Inflammatory macrophage (primary cell): ENCODE data around the gene RNU7-1.
A peak's percentile ranks its signal among the peaks of the same experiment; 100 is the strongest.

ENCODE experiments used
- DNase-seq, 2 donors: peaks; one replicate each; pipeline ENCODE4 v3.0.0-alpha.2; 2020 to 2022

Gene RNU7-1

DNA sequence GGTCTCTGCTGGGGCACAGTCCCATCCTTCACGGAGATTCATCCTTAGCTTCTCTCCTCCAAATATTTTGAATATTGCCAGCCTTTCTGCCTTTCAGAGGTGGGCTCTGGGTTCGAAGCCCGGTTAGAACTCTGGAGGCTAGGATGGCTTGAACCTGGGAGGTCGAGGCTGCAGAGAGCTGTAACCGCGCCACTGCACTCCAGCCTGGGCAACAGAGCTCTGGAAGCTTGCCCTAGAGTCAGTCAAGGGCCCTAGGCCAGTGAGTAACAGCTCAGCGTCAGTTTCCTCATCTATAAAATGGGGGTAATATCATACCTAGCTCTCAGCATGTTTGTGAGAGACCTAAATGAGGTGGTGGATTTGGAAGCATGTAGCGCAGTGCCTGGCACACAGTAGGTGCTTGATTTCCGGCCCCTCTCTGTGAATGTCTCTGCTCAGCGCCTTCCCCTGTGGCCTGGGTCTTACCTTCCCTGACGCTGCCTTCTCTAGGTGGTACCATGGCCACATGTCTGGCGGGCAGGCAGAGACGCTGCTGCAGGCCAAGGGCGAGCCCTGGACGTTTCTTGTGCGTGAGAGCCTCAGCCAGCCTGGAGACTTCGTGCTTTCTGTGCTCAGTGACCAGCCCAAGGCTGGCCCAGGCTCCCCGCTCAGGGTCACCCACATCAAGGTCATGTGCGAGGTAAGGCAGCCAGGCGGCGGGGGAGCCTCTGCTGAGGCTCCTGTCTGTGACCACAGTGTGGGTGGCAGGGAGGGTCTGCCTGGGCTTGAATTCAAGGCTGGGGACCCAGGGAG lies 10.9 kb downstream of the RNU7-1 start:
- DNase-seq: peak in 1 of 2 donors; percentile 22

DNA sequence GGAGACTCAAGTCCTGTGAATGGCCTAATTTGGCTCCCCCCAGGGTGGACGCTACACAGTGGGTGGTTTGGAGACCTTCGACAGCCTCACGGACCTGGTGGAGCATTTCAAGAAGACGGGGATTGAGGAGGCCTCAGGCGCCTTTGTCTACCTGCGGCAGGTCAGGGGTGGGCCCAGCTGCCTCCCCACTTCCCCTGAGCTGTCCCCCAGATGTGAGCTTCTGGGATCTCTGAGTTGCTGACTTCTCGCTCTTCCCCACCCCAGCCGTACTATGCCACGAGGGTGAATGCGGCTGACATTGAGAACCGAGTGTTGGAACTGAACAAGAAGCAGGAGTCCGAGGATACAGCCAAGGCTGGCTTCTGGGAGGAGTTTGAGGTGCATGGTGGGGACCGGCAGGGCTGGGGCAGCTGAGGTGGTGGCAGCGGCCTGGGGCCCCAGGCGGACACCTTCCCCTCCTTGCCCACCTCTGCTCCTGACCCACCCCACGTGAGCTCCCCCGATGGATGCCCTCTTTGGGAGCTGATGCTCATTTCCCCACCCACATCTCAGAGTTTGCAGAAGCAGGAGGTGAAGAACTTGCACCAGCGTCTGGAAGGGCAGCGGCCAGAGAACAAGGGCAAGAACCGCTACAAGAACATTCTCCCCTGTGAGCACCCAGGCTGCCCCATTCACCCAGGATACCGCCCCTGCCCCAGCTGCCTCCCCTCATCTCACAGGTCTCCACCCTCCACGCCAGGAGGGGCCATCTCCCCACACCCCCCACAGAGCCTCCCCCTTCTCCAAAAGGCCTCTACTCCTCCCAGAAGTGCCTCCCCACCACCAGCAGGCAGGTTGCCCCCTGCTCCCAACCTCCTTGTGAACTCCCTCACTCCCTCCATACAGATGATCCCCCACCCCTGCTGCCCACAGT lies 11.7 kb downstream of the RNU7-1 start:
- peak in 1 of 2 donors; percentile 47 for DNase-seq

DNA sequence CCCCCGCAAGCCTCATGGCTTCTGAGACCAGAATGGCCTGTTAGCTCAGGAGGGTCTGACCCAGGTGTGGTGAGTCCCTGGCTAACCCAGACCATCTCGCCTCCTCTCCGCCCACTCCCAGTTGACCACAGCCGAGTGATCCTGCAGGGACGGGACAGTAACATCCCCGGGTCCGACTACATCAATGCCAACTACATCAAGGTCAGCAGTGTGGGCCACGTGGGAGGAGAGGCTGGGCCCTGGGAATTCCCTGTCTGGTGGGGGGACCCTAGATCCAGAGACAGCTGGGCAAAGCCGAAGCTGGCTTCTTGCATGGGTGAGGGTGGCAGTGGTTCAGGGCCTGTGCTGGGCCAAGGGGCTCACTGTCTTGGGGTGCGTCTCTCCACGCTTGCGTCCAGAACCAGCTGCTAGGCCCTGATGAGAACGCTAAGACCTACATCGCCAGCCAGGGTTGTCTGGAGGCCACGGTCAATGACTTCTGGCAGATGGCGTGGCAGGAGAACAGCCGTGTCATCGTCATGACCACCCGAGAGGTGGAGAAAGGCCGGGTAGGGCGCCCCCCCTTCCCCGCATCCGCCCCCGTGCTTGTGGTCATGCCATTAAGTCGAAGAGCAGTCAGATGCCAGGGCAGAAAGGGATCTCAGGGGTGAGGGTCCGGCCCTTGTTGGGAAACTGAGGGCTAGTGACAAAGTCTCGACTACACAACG lies 12.6 kb downstream of the RNU7-1 start:
- DNase-seq: peak in 1 of 2 donors; percentile 62

DNA sequence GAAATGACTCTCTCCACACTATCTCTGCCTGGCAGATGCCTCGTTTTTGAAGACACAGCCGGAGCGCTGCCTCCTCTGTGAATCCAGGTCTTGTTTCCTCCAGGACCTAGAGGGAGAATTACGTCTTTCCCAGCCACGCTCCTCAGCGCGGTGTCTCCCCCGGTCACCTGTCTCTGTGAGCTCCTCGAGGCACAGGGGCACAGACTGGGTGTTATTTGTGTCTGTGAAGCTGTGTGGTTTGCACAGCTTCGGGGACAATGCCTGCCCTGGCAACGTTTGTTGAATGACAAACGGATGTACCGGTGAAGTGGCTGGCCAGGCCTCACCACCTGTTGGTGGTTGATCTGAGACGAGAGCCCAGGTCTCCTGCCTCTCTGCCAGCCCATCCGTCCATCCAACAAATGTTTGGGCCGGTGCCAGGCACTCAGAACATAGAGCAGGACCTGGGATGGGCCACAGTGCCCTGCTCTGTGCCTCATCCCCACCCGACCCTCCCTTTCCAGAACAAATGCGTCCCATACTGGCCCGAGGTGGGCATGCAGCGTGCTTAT lies 13.6 kb downstream of the RNU7-1 start:
- DNase-seq: no peak

DNA sequence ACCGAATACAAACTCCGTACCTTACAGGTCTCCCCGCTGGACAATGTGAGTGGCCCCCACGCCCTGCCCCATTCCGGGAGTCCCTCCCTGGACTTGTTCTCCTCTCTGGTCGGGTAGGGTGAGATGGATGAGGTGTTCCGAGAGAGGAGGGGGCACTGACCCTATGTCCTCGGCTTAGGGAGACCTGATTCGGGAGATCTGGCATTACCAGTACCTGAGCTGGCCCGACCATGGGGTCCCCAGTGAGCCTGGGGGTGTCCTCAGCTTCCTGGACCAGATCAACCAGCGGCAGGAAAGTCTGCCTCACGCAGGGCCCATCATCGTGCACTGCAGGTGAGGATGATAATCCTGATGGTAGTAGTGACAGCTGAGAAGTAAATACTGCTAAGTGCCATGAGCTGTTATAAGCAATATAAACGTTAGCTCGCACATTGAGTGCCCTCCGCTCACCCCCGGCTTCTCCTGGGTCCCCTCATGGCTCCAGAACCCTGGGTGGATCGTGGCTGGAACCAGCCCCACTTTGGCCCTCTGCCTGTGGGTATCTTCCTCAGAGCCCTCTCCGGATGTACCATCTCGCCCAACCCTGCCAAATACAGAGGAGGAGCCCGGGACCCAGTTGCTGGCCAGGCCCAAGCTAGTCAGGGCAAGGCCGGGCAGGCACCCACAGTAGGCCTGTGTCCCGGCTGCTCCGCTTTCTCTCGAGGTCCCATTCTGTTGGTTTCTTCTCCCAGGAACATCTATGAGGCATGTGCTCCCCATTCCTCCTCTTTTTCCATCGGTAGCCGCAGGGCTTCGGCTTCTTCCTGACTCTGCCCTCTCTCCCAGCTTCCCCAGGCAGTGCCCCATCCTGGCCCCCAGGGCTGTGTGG lies 14.4 kb downstream of the RNU7-1 start:
- DNase-seq: no peak

DNA sequence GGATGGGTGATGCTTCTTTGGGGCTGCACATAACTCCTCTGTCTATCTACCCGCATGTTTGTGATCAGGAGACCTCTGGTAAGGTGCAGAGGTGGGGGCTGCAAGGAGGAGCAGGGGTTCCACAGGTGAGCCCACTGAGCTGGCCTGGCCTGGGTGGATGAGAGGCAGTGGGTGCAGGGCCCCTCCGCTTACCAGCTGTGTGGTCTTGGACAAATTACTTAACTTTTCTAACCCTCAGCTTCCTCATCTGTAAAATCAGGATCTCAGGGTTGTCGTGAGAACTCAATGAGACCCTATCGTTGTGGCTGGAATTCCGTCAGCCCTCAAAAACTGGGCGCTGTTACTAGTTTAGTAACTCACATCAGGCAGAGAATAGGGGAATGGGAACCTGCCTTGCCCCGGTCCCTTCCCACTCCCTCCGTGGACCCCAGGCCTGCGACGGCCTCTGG lies 15.0 kb downstream of the RNU7-1 start:
- peak; percentile 51 to 74 for DNase-seq

DNA sequence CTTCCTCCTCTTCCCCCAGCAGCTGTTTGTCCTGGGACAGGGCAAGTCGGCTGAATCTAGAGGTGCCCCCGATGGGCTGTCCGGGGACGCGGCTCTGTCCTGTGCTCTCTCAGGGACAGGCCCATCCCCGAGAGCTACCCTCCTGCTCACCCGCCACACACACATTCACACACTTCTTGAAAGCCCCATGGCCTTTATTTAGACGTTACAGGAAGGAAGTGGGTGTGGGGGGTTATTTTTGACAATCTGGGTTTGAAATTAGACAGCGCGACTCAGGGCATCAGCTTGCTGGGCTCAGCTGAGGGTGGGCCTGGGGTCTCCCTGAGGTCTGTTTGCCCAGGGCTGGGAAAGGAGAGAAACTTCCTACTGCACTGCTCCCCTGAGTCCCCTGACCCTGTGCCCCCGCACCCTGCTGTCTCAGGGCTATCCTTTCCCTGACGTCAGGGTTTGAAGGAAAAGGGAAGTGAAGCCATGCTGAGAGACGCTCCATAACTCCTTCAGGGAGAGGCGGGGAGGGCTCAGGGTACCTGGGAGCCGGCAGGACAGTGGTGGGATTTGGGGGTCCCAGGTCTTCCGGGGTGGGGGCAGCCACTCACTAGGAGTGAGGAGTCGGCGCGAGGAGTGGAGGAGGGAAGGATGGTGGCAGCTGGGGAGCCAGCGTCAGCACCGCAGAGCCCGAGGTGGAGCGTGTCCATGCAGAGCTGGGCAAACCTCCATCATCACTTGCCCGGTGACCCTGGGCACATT lies 15.6 kb downstream of the RNU7-1 start:
- peak; percentile 80 to 88 for DNase-seq

DNA sequence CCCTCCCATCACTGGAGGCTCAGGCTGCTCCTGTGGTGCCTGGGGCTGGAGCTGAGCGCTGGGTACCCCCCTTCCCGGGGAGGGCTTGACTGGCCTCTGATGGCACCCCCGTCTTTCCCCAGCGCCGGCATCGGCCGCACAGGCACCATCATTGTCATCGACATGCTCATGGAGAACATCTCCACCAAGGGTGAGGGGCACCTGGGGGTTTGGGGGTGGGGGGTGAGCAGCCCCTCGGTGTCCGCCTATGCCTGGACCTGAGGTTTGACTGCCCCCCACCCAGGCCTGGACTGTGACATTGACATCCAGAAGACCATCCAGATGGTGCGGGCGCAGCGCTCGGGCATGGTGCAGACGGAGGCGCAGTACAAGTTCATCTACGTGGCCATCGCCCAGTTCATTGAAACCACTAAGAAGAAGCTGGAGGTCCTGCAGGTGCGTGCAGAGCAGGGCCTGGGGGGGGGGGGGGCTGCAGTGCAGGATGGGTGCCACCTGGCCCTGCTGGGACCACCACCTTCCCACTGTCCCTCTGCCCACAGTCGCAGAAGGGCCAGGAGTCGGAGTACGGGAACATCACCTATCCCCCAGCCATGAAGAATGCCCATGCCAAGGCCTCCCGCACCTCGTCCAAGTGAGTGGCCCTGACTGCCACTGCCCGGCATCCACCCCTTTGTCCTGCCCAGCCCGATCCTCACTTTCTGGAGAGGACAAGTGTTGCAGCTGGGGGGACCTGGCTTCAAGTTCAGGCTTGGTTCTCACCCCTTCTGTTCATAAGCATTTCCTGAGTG lies 16.4 kb downstream of the RNU7-1 start:
- no peak for DNase-seq

DNA sequence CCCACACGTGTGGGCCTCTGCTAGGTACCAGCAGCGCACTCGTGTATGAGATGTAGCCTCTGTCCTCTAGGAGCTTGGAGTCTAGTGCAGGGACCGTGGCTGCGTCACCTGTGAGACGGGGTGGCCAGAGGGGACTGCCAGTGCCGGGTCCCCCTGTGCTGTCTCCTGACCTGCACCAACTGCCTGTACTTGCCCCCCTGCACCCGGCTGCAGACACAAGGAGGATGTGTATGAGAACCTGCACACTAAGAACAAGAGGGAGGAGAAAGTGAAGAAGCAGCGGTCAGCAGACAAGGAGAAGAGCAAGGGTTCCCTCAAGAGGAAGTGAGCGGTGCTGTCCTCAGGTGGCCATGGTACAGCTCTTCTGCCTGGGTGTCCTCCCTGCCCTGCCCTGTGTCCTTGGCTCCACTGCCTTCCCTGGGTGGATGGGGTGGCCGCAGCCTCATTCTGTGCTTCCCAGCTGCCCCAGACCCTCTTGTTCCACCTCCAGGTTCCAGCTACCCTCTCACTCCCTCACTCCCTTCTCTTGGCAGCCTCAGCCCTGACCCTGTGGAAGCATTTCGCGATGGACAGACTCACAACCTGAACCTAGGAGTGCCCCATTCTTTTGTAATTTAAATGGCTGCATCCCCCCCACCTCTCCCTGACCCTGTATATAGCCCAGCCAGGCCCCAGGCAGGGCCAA lies 17.1 kb downstream of the RNU7-1 start:
- peak; percentile 47 to 57 for DNase-seq

DNA sequence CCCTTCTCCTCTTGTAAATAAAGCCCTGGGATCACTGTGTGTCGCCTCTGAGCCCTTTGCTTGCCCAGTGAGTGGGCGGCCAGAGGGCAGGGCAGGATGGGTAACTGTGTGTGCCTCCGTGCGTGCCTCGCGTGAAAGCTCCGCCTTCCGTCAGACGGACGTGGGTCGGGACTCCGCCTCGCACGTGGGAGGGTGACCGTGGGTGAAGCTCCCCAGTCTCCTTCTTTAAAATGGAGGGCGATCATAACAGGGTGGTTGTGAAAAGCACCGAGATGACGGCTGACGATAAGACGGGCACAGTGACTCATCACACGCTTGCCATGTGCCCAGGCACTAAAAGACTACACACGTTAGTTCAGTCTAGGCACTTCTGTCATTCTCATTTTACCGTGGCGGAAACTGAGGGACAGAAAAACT lies 17.7 kb downstream of the RNU7-1 start:
- peak; percentile 96 to 99 for DNase-seq

DNA sequence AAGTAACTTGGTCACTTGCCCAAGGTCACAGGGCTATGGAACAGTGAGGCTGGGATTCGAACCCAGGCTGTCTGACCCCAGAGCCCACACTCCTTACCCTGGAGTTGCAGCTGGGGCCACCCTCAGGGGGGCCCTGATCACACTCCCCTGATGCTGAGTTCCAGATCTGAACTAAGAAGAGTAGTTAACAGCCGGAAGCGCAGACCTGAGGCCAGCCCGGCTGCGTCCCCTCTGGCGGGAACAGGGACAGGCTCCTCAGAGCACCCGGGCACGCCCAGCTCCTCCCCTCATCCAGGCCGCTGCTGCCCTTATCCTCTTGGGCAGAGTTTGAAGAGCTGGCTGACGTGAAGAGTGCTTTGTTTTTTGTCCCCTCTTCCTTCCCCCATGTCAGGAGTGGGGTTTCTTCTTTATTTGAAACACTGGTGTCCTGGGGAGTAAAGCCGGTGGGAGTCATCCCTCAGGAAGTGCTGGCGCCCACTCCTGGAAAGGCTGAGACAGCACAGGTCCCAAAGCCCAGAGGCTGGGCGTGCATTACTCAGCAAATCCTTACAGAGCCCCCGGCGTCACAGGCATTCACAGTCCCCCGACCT lies 18.2 kb downstream of the RNU7-1 start:
- peak; percentile 58 to 66 for DNase-seq

DNA sequence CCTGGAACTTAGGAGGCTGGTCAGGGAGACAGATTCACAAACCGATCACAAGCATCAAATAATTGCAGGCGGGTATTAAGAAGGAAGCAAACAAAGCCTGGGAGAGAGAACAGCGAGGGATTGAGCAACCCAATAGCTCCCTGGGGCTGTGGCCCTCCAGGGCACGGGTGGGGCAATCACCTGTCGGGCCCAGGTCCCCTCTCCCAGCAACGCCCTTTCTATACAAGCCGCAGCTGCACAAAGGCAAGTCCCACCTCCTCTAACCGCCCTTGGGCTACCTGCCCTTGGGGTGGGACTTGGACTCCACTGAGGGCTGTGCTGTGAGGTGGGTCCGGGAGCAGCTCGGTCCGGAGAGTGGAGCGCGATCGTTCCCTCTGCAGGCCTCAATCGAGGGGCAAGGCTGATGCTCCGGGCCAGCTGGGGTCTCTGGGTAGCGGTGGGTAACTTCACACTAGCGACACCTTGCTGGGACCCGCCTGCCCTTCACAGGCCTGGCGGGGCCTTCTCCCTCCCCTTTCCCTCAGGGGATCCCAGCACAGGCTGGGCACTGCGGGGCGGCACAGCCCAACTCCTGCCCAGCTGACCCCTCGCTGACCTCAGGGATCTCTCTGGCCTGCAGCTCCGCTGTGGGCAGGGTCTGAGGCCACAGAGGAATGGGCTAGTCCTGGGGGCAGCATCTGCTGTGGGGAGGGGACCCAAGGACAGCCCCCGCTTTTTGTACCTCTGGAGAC lies 18.8 kb downstream of the RNU7-1 start:
- no peak for DNase-seq

DNA sequence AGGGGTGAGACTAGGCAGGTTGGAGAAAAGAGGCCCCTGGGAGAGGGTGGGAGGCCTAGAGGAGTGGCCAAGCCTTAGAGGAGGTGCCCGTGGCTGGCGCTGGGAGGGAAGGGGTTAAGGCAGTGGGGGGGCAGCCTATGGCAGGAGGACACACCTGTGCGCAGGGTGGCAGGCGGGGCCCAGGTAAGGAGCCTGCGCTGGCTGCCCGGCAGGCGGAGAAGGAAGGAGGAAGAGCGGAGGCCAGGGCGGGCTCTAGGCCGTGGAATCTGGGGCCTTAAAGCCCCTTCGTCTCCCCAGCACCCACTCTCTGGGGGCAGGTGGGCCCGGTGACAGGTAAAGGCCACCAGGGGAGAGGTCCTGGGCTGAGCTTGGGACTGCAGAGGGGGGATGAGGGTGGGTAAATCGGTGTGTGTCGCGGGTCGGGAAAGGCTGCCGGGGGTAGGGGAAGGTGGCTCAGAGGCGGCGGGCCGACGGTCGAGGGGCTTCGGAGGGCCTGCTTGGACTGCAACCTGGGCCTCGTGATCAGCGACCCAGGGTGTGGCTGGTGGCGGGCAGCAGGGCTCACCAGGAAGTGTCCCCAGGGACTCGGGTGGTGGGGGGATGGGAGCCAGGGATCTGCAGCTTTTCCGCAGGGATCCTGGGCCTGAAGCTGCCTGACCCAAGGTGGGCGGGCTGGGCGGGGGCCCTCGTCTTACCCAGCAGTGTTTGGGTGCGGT lies 19.6 kb downstream of the RNU7-1 start:
- DNase-seq: no peak

DNA sequence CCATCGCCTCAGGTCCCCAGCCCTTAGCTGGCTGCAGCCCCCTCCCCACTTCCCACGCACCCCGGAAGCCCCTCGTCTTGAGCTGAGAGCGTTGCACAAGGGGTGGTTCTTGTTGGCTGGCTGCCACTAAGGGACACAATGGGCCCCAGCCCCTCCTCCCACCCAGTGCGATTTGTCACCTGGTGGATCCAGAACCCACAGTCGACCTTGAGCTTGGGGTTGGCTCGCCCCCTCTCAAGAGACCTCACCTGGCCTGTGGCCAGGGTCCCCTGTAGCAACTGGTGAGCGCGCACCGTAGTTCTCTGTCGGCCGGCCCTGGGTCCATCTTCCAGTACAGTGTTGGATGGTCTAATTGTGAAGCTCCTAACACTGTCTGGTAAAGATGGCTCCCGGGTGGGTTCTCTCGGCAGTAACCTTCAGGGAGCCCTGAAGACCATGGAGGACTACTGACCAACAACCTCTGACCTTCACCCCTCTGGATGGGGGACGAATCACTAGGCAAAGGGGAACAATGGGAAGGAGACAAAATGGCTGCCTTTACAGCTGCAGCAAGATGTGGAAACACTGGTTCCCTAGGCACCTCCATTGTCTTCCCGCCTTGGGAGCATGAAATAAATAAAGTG lies 20.3 kb downstream of the RNU7-1 start:
- no peak for DNase-seq

DNA sequence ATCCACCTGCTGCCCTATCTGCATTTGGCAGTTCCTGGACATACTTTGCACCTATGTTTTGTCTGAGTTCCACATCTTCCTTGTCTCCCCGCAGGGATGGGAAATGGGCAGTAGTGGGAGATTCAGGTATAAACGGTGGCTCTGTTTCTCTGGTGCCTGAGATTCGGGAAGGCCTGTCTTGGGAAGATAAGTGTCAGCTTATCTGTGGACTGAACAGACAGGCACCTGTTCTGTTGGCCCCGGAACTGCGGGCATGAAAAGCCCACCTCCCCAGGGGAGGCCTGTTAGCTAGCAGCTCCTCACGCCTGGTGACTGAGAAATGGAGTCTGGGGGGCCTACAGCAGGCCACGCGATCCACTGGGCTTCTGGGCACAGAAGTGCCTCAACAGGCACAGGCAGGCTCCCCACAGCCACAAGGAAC lies 21.0 kb downstream of the RNU7-1 start:
- DNase-seq: no peak

DNA sequence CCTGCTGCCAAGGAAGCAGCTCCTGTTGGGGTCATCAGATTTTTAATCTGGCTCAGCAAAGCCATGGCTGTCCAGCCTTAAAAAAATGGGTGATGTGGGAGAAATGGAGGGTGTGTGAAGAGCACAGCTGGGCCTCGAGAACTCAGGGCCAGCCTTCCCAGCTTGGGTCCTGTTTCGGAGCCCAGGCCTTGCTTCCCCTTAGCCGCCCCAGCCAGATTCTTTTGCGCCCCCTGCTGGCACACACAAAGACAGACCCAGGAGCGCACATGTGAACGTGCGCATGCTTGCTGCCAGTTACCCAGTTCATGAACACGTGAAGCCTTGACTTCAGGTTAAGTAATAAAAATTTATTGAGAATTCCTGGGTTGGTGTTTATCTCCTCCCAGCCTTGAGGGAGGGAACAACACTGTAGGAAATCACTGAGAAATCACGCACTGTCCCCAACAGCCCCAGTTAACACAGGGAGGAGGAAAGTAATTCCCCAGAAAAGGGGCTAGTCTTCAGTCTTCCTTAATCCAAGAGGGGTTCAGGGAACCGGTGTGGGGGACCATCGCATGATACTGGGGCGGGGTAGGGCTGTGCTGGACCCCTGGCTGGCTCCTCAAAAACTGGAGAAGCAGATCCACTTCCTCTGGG lies 21.5 kb downstream of the RNU7-1 start:
- peak; percentile 90 to 91 for DNase-seq

DNA sequence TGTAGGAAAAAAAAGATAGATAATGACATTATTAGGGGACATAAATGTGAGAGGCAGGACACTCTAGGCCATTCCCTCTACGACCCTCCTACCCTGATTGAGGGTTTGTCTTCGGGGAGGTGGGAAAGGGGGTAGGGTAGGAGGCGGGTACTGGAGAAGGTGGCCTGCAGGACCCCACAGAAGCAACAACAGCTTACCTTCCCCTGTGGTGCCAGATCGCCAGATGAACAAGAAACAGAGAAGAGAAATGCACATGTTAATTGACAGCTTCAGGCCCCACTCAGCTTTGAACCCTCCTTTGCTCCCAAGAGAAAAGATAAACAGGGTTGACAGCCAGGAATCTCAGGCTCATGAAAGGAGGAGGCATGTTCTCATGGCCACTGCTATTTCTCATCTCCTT lies 22.1 kb downstream of the RNU7-1 start:
- DNase-seq: no peak
